Hematopoietic multipotent progenitor cell (in vitro differentiated cells): ENCODE measurements around the gene PLD5. TPM values are rescaled to one million over a fixed set of nuclear protein-coding genes. Genes with fewer than 3 reads are reported as not detected.
"Not testable (repeated sequence)": the region's sequence is repeated elsewhere in the genome, so short reads cannot be mapped to it uniquely, and the experiment has no call there.

ENCODE experiments used
- DNase-seq, 3 donors: peaks; one replicate each; pipeline ENCODE4 v3.0.0-alpha.2; 2011 to 2015; ENCODE audit warnings: low read depth in 2 of 3, low spot score in 2 of 3
- total RNA-seq: library from RNA; depleted of rRNA; stranded (reverse); fragments of >200 nt; gene quantifications from one replicate; pipeline ENCODE4 v1.2.3, GENCODE V29; 2012

The PLD5 gene
- total RNA-seq, 1 donor, result not detected

- DNase-seq, result no peak
Observed at GRCh38 chr1:242216368-242216767, 308.1 kb downstream of the PLD5 start.

- not testable (repeated sequence) for DNase-seq
Observed at GRCh38 chr1:242214455-242214854, 310.0 kb downstream of the PLD5 start.

GRCh38 chr1:242212961-242213360 lies 311.5 kb downstream of the PLD5 start:
- DNase-seq, result not testable (repeated sequence)

- DNase-seq, result no peak
Observed at GRCh38 chr1:242212401-242212800, 312.1 kb downstream of the PLD5 start.

GRCh38 chr1:242211254-242212022 lies 313.1 kb downstream of the PLD5 start:
- no peak for DNase-seq

- not testable (repeated sequence) for DNase-seq
Observed at GRCh38 chr1:242210316-242210715, 314.2 kb downstream of the PLD5 start.

- DNase-seq, result no peak
Observed at GRCh38 chr1:242209063-242209462, 315.4 kb downstream of the PLD5 start.

GRCh38 chr1:242208021-242208420 lies 316.5 kb downstream of the PLD5 start:
- no peak for DNase-seq

GRCh38 chr1:242206994-242207393 lies 317.5 kb downstream of the PLD5 start:
- DNase-seq, result no peak

- DNase-seq, result no peak
Observed at GRCh38 chr1:242205622-242206489, 318.6 kb downstream of the PLD5 start.

- DNase-seq, result no peak
Observed at GRCh38 chr1:242203262-242203661, 321.2 kb downstream of the PLD5 start.

- DNase-seq, result no peak
Observed at GRCh38 chr1:242201090-242201489, 323.4 kb downstream of the PLD5 start.

- no peak for DNase-seq
Observed at GRCh38 chr1:242199776-242200458, 324.6 kb downstream of the PLD5 start.

GRCh38 chr1:242197907-242198820 lies 326.3 kb downstream of the PLD5 start:
- DNase-seq, result no peak

- no peak for DNase-seq
Observed at GRCh38 chr1:242196914-242197313, 327.6 kb downstream of the PLD5 start.

GRCh38 chr1:242196101-242196500 lies 328.4 kb downstream of the PLD5 start:
- no peak for DNase-seq

- DNase-seq, result no peak
Observed at GRCh38 chr1:242189591-242189990, 334.9 kb downstream of the PLD5 start.

GRCh38 chr1:242187816-242188215 lies 336.7 kb downstream of the PLD5 start:
- no peak for DNase-seq

- DNase-seq, result no peak
Observed at GRCh38 chr1:242187171-242187570, 337.3 kb downstream of the PLD5 start.

GRCh38 chr1:242185731-242186130 lies 338.8 kb downstream of the PLD5 start:
- no peak for DNase-seq
